KOPT-K1 (cell line): ENCODE results near the gene KRT71.

ENCODE experiments used
- H3K27ac ChIP-seq: fragments of 200-600 bp; sonication (generic); 2 replicates; pipeline ENCODE4 v1.5.1; 2016; ENCODE audit warnings: antibody characterized with exemption, mild to moderate bottlenecking, low read depth, low read length; ENCODE audit not compliant: poor library complexity, severe bottlenecking
- H3K36me3 ChIP-seq: fragments of 200-600 bp; sonication (generic); 2 replicates; pipeline ENCODE4 v1.5.1; 2017; ENCODE audit warnings: antibody characterized with exemption, mild to moderate bottlenecking, low read length, moderate library complexity; ENCODE audit not compliant: insufficient read depth
- H3K9me3 ChIP-seq: fragments of 200-600 bp; sonication (generic); 2 replicates; pipeline ENCODE4 v1.5.1; 2017; ENCODE audit warnings: antibody characterized with exemption, low read length, mild to moderate bottlenecking; ENCODE audit not compliant: insufficient read depth, poor library complexity, severe bottlenecking

Gene KRT71

GRCh38 chr12:52535574-52535973 is 17.4 kb downstream of the KRT71 start:
- Histone ChIP-seq H3K27ac (no peak overlapping the region), H3K36me3 (no peaks in the 10 kb centered on the region), H3K9me3 (no peaks in the 10 kb centered on the region)

- H3K9me3 ChIP-seq, result no peaks in the 10 kb centered on the region
- H3K36me3 ChIP-seq, result no peaks in the 10 kb centered on the region
- no peak overlapping the region for H3K27ac ChIP-seq
Observed at GRCh38 chr12:52534482-52534881, 18.5 kb downstream of the KRT71 start.

GRCh38 chr12:52533686-52534470 is 19.1 kb downstream of the KRT71 start:
- H3K27ac ChIP-seq, result no peak overlapping the region

GRCh38 chr12:52532636-52533035 is 20.3 kb downstream of the KRT71 start:
- Histone ChIP-seq H3K36me3 (no peaks in the 10 kb centered on the region), H3K27ac (no peak overlapping the region)

More at GRCh38 chr12:52533686-52534470, 19.1 kb downstream of the KRT71 start:
- Histone ChIP-seq H3K9me3 (no peaks in the 10 kb centered on the region), H3K36me3 (no peaks in the 10 kb centered on the region)

GRCh38 chr12:52531566-52532300 is 21.2 kb downstream of the KRT71 start:
- Histone ChIP-seq H3K27ac (no peak overlapping the region), H3K9me3 (no peaks in the 10 kb centered on the region), H3K36me3 (no peaks in the 10 kb centered on the region)

More at GRCh38 chr12:52532636-52533035, 20.3 kb downstream of the KRT71 start:
- no peaks in the 10 kb centered on the region for H3K9me3 ChIP-seq

GRCh38 chr12:52530905-52531304 is 22.0 kb downstream of the KRT71 start:
- no peaks in the 10 kb centered on the region for H3K9me3 ChIP-seq
- no peak overlapping the region for H3K27ac ChIP-seq
- no peaks in the 10 kb centered on the region for H3K36me3 ChIP-seq

GRCh38 chr12:52530366-52530765 is 22.6 kb downstream of the KRT71 start:
- Histone ChIP-seq H3K27ac (no peak overlapping the region), H3K36me3 (no peaks in the 10 kb centered on the region), H3K9me3 (no peaks in the 10 kb centered on the region)

- Histone ChIP-seq H3K36me3 (no peaks in the 10 kb centered on the region), H3K27ac (no peak overlapping the region), H3K9me3 (no peaks in the 10 kb centered on the region)
Observed at GRCh38 chr12:52529846-52530245, 23.1 kb downstream of the KRT71 start.

- H3K27ac ChIP-seq, result no peak overlapping the region
- no peaks in the 10 kb centered on the region for H3K36me3 ChIP-seq
- H3K9me3 ChIP-seq, result no peaks in the 10 kb centered on the region
Observed at GRCh38 chr12:52529417-52529816, 23.5 kb downstream of the KRT71 start.

- Histone ChIP-seq H3K36me3 (no peaks in the 10 kb centered on the region), H3K27ac (no peak overlapping the region), H3K9me3 (no peaks in the 10 kb centered on the region)
Observed at GRCh38 chr12:52528641-52529143, 24.3 kb downstream of the KRT71 start.

GRCh38 chr12:52527121-52527800 is 25.7 kb downstream of the KRT71 start:
- Histone ChIP-seq H3K9me3 (no peaks in the 10 kb centered on the region), H3K27ac (no peak overlapping the region), H3K36me3 (no peaks in the 10 kb centered on the region)

- Histone ChIP-seq H3K27ac (no peak overlapping the region), H3K36me3 (no peaks in the 10 kb centered on the region), H3K9me3 (no peaks in the 10 kb centered on the region)
Observed at GRCh38 chr12:52526511-52526951, 26.4 kb downstream of the KRT71 start.

- Histone ChIP-seq H3K9me3 (no peaks in the 10 kb centered on the region), H3K36me3 (no peaks in the 10 kb centered on the region), H3K27ac (no peak overlapping the region)
Observed at GRCh38 chr12:52525661-52526499, 27.1 kb downstream of the KRT71 start.

GRCh38 chr12:52524898-52525591 is 27.9 kb downstream of the KRT71 start:
- Histone ChIP-seq H3K27ac (no peak overlapping the region), H3K36me3 (no peaks in the 10 kb centered on the region), H3K9me3 (no peaks in the 10 kb centered on the region)
